HG03025 (cell line): ENCODE results near the gene AKAP6.
A peak's percentile ranks its signal among the peaks of the same experiment; 100 is the strongest.

Experiments used
- ATAC-seq: cut with Tn5 transposase; IDR thresholded peaks from one replicate; pipeline ENCODE4 v1.9.1; 2021; ENCODE audit warnings: mild to moderate bottlenecking, moderate library complexity; ENCODE audit not compliant: unreplicated experiment, low FRiP score

The AKAP6 gene

GRCh38 chr14:32693114-32693513 lies 364.0 kb downstream of the AKAP6 start:
- no peak for ATAC-seq

GRCh38 chr14:32694795-32695449 lies 365.8 kb downstream of the AKAP6 start:
- ATAC-seq, result no peak

- ATAC-seq, result no peak
These were observed 367.4 kb downstream of the AKAP6 start for GRCh38 chr14:32696325-32697091.

- ATAC-seq, result no peak
These were observed 368.0 kb downstream of the AKAP6 start for GRCh38 chr14:32697114-32697513.

- ATAC-seq, result no peak
These were observed 368.6 kb downstream of the AKAP6 start for GRCh38 chr14:32697704-32698103.

- ATAC-seq, result no peak
These were observed 369.7 kb downstream of the AKAP6 start for GRCh38 chr14:32698831-32699230.

- no peak for ATAC-seq
These were observed 372.4 kb downstream of the AKAP6 start for GRCh38 chr14:32701475-32701874.

GRCh38 chr14:32702088-32702487 lies 373.0 kb downstream of the AKAP6 start:
- ATAC-seq, result no peak

GRCh38 chr14:32702562-32702961 lies 373.5 kb downstream of the AKAP6 start:
- peak; percentile 81 for ATAC-seq

GRCh38 chr14:32703183-32703621 lies 374.1 kb downstream of the AKAP6 start:
- no peak for ATAC-seq

- no peak for ATAC-seq
These were observed 377.8 kb downstream of the AKAP6 start for GRCh38 chr14:32706721-32707519.

GRCh38 chr14:32707742-32708500 lies 378.8 kb downstream of the AKAP6 start:
- ATAC-seq, result no peak

GRCh38 chr14:32709027-32709426 lies 379.9 kb downstream of the AKAP6 start:
- ATAC-seq, result no peak

GRCh38 chr14:32710231-32710671 lies 381.2 kb downstream of the AKAP6 start:
- ATAC-seq, result no peak

- no peak for ATAC-seq
These were observed 381.9 kb downstream of the AKAP6 start for GRCh38 chr14:32710731-32711680.

- no peak for ATAC-seq
These were observed 384.8 kb downstream of the AKAP6 start for GRCh38 chr14:32713856-32714255.

GRCh38 chr14:32719601-32720000 lies 390.5 kb downstream of the AKAP6 start:
- no peak for ATAC-seq

GRCh38 chr14:32720927-32721326 lies 391.8 kb downstream of the AKAP6 start:
- no peak for ATAC-seq

GRCh38 chr14:32722631-32723183 lies 393.6 kb downstream of the AKAP6 start:
- ATAC-seq, result no peak
